MG63 (cell line): ENCODE results near the gene TP73. TPM values are rescaled to one million over a fixed set of nuclear protein-coding genes. Genes with fewer than 3 reads are reported as not detected.

Experiments
- DNase-seq: peaks from one replicate; pipeline ENCODE4 v3.0.0-alpha.2; 2020
- H3K27me3 ChIP-seq: fragments of 250-450 bp; sonication (Bioruptor Pico); 2 replicates; pipeline ENCODE4 v1.5.1; 2020; ENCODE audit warnings: mild to moderate bottlenecking, moderate library complexity
- H3K36me3 ChIP-seq: fragments of 250-450 bp; sonication (Bioruptor Pico); 2 replicates; pipeline ENCODE4 v1.5.1; 2020; ENCODE audit warnings: mild to moderate bottlenecking, moderate library complexity
- H3K4me3 ChIP-seq: fragments of 250-450 bp; sonication (Bioruptor Pico); 2 replicates; pipeline ENCODE4 v1.5.1; 2020; ENCODE audit warnings: mild to moderate bottlenecking, moderate library complexity
- H3K9me3 ChIP-seq: fragments of 250-450 bp; sonication (Bioruptor Pico); 2 replicates; pipeline ENCODE4 v1.5.1; 2020; ENCODE audit warnings: mild to moderate bottlenecking, moderate library complexity
- total RNA-seq: library from RNA; depleted of rRNA; stranded (reverse); fragments of >200 nt; shearing (Covaris generic); gene quantifications from 2 replicates; pipeline ENCODE4 v1.2.3, GENCODE V29; 2014; ENCODE audit warnings: low replicate concordance

Gene TP73
- total RNA-seq, 1 experiment from 2014 or later: 3.1 TPM

DNA sequence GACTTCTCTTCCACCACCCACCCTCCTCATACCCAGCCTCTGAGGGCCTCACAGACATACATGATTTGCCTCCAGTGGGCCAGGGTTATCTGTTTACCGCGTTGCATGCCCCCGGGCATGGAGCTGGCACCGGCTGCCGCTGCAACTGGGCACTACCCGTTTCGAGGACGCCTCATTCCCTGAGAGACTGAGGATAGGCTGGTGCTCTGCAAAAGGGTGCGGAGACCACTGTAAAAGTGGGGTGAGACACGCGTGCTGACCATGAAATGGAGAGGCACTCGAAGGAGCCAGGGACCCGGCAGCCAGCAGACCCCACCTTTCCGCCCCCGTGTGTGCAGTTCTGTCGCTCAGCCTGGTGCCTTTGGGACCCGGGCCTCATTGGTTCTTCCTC is 20.6 kb downstream of the TP73 start:
- no peak overlapping the region for H3K4me3 ChIP-seq

DNA sequence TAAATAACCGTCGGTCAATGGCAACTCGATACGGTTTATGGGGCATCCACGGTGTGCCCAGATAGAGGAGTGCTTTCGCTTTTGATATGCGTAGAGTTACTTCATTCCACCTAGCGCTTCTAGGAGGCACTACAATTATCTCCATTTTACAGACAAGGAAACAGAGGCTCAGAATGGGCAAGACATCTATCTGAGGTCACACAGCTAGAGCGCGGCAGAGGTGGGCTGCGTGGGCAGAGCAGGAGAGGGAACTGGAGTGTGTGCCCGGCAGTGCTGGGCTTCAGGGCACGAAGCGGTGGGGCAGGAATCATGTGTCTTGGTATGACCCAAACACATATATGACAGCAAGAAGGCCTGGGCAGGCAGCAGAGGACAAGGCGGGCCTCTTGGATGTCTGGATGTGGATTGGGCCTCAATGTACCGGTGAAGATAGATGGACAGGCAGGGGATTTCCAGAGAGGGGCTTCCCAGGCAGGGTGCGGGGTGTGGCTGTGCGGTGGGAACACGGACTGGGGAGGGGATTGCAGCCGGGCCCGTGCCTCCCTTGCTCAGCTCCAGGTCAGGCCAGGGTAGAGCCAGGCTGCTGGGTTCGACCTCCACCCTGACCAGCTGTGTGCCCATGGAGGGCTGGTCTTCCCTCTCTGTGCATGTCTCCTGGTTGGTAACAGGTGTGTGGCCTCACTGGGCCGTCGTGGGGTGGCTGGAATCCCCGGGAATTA is 21.2 kb downstream of the TP73 start:
- H3K36me3 ChIP-seq: no peaks in the 10 kb centered on the region
- H3K27me3 ChIP-seq: no peaks in the 10 kb centered on the region

More for the DNA sequence above, 20.6 kb downstream of the TP73 start:
- Histone ChIP-seq H3K27me3 (no peaks in the 10 kb centered on the region), H3K36me3 (no peaks in the 10 kb centered on the region), H3K9me3 (no peaks in the 10 kb centered on the region)
- DNase-seq: no peak

GRCh38 chr1:3674100-3675094 is 22.1 kb downstream of the TP73 start:
- DNase-seq: no peak
- H3K27me3 ChIP-seq: no peaks in the 10 kb centered on the region
- H3K36me3 ChIP-seq: no peaks in the 10 kb centered on the region

More for the DNA sequence above, 21.2 kb downstream of the TP73 start:
- Histone ChIP-seq H3K4me3 (no peak overlapping the region), H3K9me3 (no peaks in the 10 kb centered on the region)
- DNase-seq: no peak

DNA sequence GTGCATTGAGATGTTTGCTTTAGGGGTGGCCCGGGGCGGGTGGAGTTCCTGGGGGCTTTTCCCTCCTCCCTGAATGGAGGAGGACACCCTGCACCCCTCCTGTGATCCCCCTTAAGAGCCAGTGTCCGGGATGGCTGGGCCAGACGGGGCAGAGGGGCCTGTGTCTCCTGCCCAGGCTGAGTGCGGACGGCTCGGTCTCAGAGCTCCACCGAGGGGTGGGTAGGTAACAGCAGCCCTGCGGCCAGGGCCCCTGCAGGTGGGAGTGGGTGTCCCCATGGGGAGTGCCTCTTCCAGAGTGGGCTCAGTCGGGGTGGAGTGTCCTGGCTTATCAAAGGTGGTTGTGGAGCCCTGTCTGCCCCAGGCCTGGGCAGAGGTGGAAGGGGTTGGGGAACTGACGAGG is 23.1 kb downstream of the TP73 start:
- no peak overlapping the region for H3K4me3 ChIP-seq
- H3K9me3 ChIP-seq: no peaks in the 10 kb centered on the region
- no peaks in the 10 kb centered on the region for H3K27me3 ChIP-seq
- no peak for DNase-seq
- no peaks in the 10 kb centered on the region for H3K36me3 ChIP-seq

More at GRCh38 chr1:3674100-3675094, 22.1 kb downstream of the TP73 start:
- no peaks in the 10 kb centered on the region for H3K9me3 ChIP-seq
- no peak overlapping the region for H3K4me3 ChIP-seq

DNA sequence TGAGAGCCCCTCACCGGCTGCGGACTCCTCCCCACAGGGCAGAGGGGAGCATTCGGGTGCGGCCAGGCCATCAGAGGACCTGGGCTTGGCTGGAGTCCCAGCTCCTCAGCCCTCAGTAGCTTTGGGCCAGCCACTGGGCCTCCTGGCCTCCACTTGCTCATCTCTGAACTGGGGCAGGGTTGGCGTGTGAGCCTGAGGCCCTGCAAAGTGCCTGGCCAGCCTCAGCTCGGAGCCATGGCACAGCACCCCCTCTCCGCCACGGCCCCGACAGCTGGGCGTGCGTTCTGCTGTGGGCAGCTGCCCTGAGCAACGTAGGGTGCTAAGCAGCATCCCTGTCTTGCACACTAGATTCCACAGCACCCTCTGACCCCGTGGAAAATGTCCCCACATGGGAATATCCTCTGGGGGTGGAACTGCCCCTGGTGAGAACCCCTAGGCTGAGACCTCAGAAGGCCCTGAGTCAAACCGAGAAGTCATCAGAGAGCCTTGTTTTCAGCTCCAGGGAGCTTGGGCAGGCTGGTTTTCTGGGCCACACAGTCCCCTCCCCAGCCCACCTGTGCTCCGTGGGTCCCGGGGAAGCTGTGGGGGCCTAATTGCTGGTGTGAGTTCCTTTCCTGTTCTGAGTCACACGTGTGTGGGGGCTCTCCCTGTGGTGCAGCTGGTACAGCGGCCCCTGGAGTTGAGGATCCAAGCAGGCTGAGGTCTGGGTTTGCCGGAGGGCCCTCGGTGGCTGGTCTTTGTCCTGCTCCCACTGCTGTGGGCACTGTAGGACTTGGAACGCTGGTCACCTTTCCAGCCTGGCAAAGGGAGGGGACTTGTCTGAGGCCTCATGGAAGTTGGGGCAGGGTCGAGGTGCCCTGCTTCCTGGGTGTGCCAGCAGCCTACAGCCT is 24.5 kb downstream of the TP73 start:
- no peak for DNase-seq
- no peaks in the 10 kb centered on the region for H3K27me3 ChIP-seq
- H3K4me3 ChIP-seq: no peak overlapping the region
- no peaks in the 10 kb centered on the region for H3K9me3 ChIP-seq
- no peaks in the 10 kb centered on the region for H3K36me3 ChIP-seq

- Histone ChIP-seq H3K9me3 (no peaks in the 10 kb centered on the region), H3K27me3 (no peaks in the 10 kb centered on the region), H3K36me3 (no peaks in the 10 kb centered on the region), H3K4me3 (no peak overlapping the region)
- no peak for DNase-seq
Observed at GRCh38 chr1:3677484-3677883, 25.2 kb downstream of the TP73 start.

DNA sequence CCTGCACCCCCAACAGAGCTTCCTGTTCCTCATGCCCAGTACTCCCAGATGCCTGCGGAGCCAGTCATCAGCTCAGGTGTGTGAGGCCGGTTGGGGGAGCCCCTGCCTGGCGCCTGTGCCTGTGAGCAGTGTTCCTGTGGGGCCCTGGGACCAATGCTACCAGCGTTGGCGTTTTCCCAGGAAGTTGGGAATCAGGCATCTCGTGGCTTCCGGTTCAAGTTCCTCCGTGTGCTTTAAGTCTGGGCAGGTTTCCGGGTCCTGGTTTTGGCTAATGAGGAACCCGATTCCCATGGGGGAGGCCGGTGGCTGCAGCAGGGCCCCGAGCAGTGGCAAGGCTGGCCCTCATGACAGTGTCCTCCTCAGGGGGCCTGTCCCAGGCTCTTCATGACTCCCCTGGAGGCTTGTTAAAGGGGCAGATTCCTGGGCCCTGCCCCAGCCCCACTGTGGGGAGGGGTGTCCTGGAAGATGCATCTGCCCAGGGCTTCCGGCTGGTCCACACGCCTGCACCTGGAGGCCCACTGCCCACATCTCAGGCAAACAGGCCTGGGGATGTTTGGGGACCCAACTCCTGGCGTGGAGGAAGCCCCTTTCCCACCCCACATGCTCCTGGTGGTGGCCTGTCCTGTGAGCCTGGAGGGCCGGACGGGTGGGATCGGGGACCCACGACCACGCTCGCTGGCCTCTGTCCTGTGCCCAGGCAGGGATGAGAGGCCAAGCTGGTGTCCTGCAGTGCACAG is 26.2 kb downstream of the TP73 start:
- Histone ChIP-seq H3K27me3 (no peaks in the 10 kb centered on the region), H3K4me3 (no peak overlapping the region), H3K36me3 (no peaks in the 10 kb centered on the region), H3K9me3 (no peaks in the 10 kb centered on the region)
- no peak for DNase-seq

DNA sequence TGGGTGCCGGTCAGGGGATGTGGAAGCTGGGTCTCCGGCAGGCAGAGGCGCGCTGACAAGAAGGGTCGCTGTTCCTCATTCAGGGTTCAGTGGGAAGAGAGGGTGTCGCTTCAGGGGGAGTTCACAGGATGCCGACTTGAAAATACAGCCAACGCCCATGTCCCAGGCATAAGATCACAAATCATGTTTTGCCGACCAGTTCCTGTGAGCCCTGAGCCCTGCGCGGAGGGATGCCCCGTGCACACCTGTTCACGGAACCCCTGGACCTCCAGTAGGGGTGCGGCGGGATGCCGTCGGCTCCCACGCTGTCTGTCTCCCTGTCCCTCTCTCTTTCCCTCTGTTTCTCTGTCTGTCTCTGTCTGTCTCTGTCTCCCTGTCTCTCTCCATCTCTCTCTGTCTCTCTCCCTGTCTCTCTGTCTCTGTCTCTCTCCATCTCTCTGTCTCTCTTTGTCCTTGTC is 26.8 kb downstream of the TP73 start:
- no peak for DNase-seq
- Histone ChIP-seq H3K9me3 (no peaks in the 10 kb centered on the region), H3K36me3 (no peaks in the 10 kb centered on the region), H3K4me3 (no peak overlapping the region), H3K27me3 (no peaks in the 10 kb centered on the region)

- no peak for DNase-seq
- Histone ChIP-seq H3K9me3 (no peaks in the 10 kb centered on the region), H3K4me3 (no peak overlapping the region), H3K27me3 (no peaks in the 10 kb centered on the region), H3K36me3 (no peaks in the 10 kb centered on the region)
Observed at GRCh38 chr1:3679799-3680453, 27.6 kb downstream of the TP73 start.

DNA sequence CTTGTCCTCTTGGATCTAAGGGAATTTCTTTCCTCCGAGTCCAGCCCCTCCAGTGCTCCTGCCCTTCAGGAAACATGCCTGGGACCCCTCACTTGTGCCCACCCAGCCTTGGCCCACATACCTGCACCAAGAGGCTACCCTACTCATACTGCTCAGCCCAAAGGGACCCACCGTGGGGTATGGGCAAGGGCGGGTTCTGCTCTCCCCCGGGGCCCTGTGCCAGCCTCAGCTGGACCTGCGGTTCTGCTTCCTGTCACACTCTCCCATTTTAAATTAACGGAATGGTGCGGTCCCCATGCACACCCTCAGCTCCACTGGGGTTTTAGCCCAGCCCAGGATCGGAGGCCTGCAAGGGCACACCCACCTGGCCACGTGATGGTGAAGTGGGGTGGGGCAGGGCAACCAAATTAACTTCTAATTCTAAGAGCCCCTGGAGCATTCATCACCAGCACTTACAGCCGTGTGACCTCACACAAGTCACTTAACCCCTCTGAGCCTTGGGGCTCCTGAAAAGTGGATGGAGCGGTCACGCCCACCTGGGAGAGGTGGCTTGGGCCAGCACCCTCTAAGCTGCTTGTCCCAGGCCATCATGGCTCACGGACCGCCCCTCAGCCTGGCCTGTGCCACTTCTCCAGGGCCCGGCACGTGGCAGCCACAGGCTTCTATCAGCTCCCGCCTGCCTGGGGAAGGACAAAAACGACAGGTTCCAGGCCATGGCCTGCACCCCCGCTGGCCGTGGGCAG is 28.3 kb downstream of the TP73 start:
- no peak overlapping the region for H3K4me3 ChIP-seq
- H3K9me3 ChIP-seq: no peaks in the 10 kb centered on the region
- no peaks in the 10 kb centered on the region for H3K36me3 ChIP-seq
- H3K27me3 ChIP-seq: no peaks in the 10 kb centered on the region
- no peak for DNase-seq

- no peaks in the 10 kb centered on the region for H3K9me3 ChIP-seq
- H3K27me3 ChIP-seq: no peaks in the 10 kb centered on the region
- no peaks in the 10 kb centered on the region for H3K36me3 ChIP-seq
- no peak overlapping the region for H3K4me3 ChIP-seq
- DNase-seq: no peak
Observed at GRCh38 chr1:3681231-3681897, 29.0 kb downstream of the TP73 start.

- Histone ChIP-seq H3K36me3 (no peaks in the 10 kb centered on the region), H3K27me3 (no peaks in the 10 kb centered on the region), H3K9me3 (no peaks in the 10 kb centered on the region), H3K4me3 (no peak overlapping the region)
- no peak for DNase-seq
Observed at GRCh38 chr1:3681898-3682806, 29.8 kb downstream of the TP73 start.

DNA sequence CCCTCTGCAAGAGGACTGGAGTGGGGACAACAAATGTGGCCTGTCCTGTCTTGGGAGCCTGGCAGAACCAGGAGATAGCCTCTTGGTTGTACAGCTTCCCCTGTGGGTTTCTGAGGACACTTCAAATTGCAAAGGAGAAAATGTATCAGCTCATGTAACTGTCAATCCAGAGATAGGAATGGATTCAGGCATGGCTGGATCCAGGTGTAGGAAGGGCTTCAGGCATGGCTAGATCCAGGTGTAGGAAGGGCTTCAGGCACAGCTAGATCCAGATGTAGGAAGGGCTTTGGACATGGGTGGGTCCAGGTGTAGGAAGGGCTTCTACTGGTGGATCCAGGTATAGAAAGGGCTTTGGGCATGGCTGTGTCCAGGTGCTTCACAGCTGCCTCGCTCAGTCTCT is 30.9 kb downstream of the TP73 start:
- no peak for DNase-seq
- Histone ChIP-seq H3K36me3 (no peaks in the 10 kb centered on the region), H3K4me3 (no peak overlapping the region), H3K9me3 (no peaks in the 10 kb centered on the region), H3K27me3 (no peaks in the 10 kb centered on the region)

DNA sequence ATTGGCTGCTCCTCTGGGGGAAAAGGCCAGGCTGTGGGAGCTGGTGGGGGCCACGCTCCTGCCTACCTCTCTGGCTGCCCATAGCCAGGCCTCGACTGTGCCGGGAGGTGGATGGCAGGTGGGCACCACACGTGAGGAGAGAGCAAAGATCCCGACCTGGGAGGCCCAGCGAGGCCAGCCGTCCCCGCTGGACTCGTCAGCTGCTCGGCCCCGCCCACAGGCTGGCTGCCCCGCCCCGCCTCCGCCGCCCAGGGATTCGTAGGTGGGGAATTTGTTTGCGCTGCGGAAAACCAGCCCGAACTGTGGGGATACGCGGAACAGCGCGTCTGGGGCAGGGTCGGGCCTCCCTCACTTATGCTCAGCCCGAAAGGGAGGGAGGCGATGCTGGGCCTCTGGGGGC is 31.7 kb downstream of the TP73 start:
- H3K27me3 ChIP-seq: no peaks in the 10 kb centered on the region
- no peak for DNase-seq
- no peaks in the 10 kb centered on the region for H3K9me3 ChIP-seq
- H3K36me3 ChIP-seq: no peaks in the 10 kb centered on the region
- H3K4me3 ChIP-seq: no peak overlapping the region
